A549 (cell line): ENCODE data around the gene SCN4B. TPM values are rescaled to one million over a fixed set of nuclear protein-coding genes. Genes with fewer than 3 reads are reported as not detected.
"Not testable (repeated sequence)": the region's sequence is repeated elsewhere in the genome, so short reads cannot be mapped to it uniquely, and the experiment has no call there.

Experiments
- ATAC-seq, 2 experiments: fragments of 200-7000 bp in 1 of 2; fragments of >200 bp in 1 of 2; cut with Nextera tagmentation in 1 of 2; cut with Tn5 transposase in 1 of 2; 3 replicates each; pipeline versions ENCODE4 v1.8.0 to v1.9.1; 2018 to 2020; ENCODE audit warnings: mild to moderate bottlenecking in 1 of 2, moderate library complexity in 1 of 2
- CTCF ChIA-PET: fragments of 300-600 bp; sonication (Branson Sonifier 250); formaldehyde crosslinking; extraction: SDS; loops from one replicate; lab custom pipeline; 2021; ENCODE audit warnings: antibody characterized with exemption, inconsistent platforms; lab: Yijun Ruan, JAX
- POLR2A ChIA-PET: fragments of 350-600 bp; formaldehyde crosslinking; extraction: SDS; loops from one replicate; lab custom pipeline; 2021; ENCODE audit warnings: antibody characterized with exemption, inconsistent platforms; lab: Yijun Ruan, JAX
- DNase-seq, 2 experiments: peaks; one replicate each; pipeline versions ENCODE4 v3.0.0 to v3.0.0-alpha.2; 2011 to 2016; ENCODE audit warnings: low read depth in 1 of 2, low spot score in 1 of 2
- FAIRE-seq: peaks from 2 replicates; lab custom pipeline; 2011; peaks lifted over from hg19 to GRCh38; lab: Jason Lieb, UNC
- H3K27ac ChIP-seq, 2 experiments: fragments of >200 bp; sonication (Bioruptor Twin); formaldehyde crosslinking; 3 replicates each; pipeline ENCODE4 v1.5.1; 2016 to 2017
- H3K4me1 ChIP-seq: fragments of >200 bp; sonication (Bioruptor Twin); formaldehyde crosslinking; 3 replicates; pipeline ENCODE4 v1.6.1; 2016
- H3K4me2 ChIP-seq: fragments of >200 bp; sonication (Bioruptor Twin); formaldehyde crosslinking; 3 replicates; pipeline ENCODE4 v1.6.1; 2016
- H3K4me3 ChIP-seq: fragments of >200 bp; sonication (Bioruptor Twin); formaldehyde crosslinking; 3 replicates; pipeline ENCODE4 v1.5.1; 2016
- H3K9me3 ChIP-seq: fragments of >200 bp; sonication (Bioruptor Twin); formaldehyde crosslinking; 3 replicates; pipeline ENCODE4 v1.6.1; 2016
- EHF ChIP-seq: fragments of 250-450 bp; sonication (Bioruptor Pico); IDR thresholded peaks from 2 replicates; pipeline ENCODE4 v1.5.0; 2020; ENCODE audit warnings: mild to moderate bottlenecking
- EHMT2 ChIP-seq: fragments of 200-600 bp; sonication (generic); IDR thresholded peaks from 2 replicates; pipeline ENCODE4 v1.6.1; 2016; ENCODE audit warnings: antibody characterized with exemption, low read depth, mild to moderate bottlenecking, moderate library complexity
- HEYL ChIP-seq: fragments of 250-450 bp; sonication (Bioruptor Pico); IDR thresholded peaks from 2 replicates; pipeline ENCODE4 v1.8.0; 2021; ENCODE audit warnings: mild to moderate bottlenecking, moderate library complexity
- HOXA7 ChIP-seq: fragments of 250-450 bp; sonication (Bioruptor Pico); IDR thresholded peaks from 2 replicates; pipeline ENCODE4 v1.5.0; 2020; ENCODE audit warnings: mild to moderate bottlenecking, moderate library complexity
- JUN ChIP-seq, 2 experiments: fragments of >200 bp; sonication (Bioruptor Twin); formaldehyde crosslinking; IDR thresholded peaks; 2 replicates in 1 of 2; 3 replicates in 1 of 2; pipeline ENCODE4 v1.6.1; 2016 to 2017
- KDM1A ChIP-seq: fragments of 200-600 bp; sonication (generic); IDR thresholded peaks from 2 replicates; pipeline ENCODE4 v1.6.1; 2016; ENCODE audit warnings: low read depth, mild to moderate bottlenecking
- MAZ ChIP-seq: fragments of 150-350 bp; IDR thresholded peaks from 2 replicates; pipeline ENCODE4 v1.6.1; 2014; ENCODE audit warnings: antibody characterized with exemption, low read depth, low read length, borderline replicate concordance
- POLR2A ChIP-seq: IDR thresholded peaks from 2 replicates; pipeline ENCODE4 v1.6.1; 2012; ENCODE audit warnings: mild to moderate bottlenecking, low read length
- RAD21 ChIP-seq, 2 experiments: fragments of >200 bp in 1 of 2; sonication (Bioruptor Twin) in 1 of 2; formaldehyde crosslinking in 1 of 2; IDR thresholded peaks in 1 of 2; conservative IDR thresholded peaks in 1 of 2; 2 replicates in 1 of 2; 3 replicates in 1 of 2; pipeline ENCODE4 v1.6.1; 2012 to 2018; ENCODE audit warnings: inconsistent platforms in 1 of 2
- SMC3 ChIP-seq: fragments of >200 bp; sonication (Bioruptor Twin); formaldehyde crosslinking; IDR thresholded peaks from 3 replicates; pipeline ENCODE4 v1.6.1; 2018; ENCODE audit warnings: inconsistent platforms
- SREBF2 ChIP-seq: fragments of 450-650 bp; IDR thresholded peaks from 2 replicates; pipeline ENCODE4 v1.6.1; 2014; ENCODE audit warnings: mild to moderate bottlenecking, moderate library complexity
- ZSCAN20 ChIP-seq: fragments of 250-450 bp; sonication (Bioruptor Pico); IDR thresholded peaks from 2 replicates; pipeline ENCODE4 v1.8.0; 2022; ENCODE audit warnings: mild to moderate bottlenecking, moderate library complexity
- WGBS: methylation state at CpG from one replicate; pipeline ENCODE4 v1.1.6; 2017; ENCODE audit errors: missing lambda C conversion rate; 5-methylcytosine and 5-hydroxymethylcytosine counted together
- polyA plus RNA-seq, 4 experiments: library from polyadenylated mRNA; depleted of rRNA in 3 of 4; stranded (reverse); fragments of >200 nt; fragmentation: RNase III in 1 of 4; extraction: RNeasy Plus Mini Kit Qiagen cat#74134 plus additional on column Dnase treatment in 1 of 4; gene quantifications; 2 replicates in 3 of 4; 3 replicates in 1 of 4; pipeline ENCODE4 v1.2.3, GENCODE V29; 2011 to 2017
- TF ChIP-seq, protein P1 (sequence below): fragments of 250-450 bp; sonication (Bioruptor Pico); IDR thresholded peaks from 2 replicates; pipeline ENCODE4 v1.5.0; 2021; ENCODE audit warnings: mild to moderate bottlenecking, moderate library complexity, borderline replicate concordance
- TF ChIP-seq, protein P2 (sequence below): fragments of >200 bp; sonication (Bioruptor Twin); formaldehyde crosslinking; IDR thresholded peaks from 3 replicates; pipeline ENCODE4 v1.6.1; 2016
- TF ChIP-seq, protein P3 (sequence below): fragments of 450-650 bp; IDR thresholded peaks from 2 replicates; pipeline ENCODE4 v1.6.1; 2014; ENCODE audit warnings: antibody characterized with exemption
- TF ChIP-seq, protein P4 (sequence below): fragments of 200-600 bp; sonication (generic); IDR thresholded peaks from 2 replicates; pipeline ENCODE4 v1.6.1; 2016; ENCODE audit warnings: antibody characterized with exemption, mild to moderate bottlenecking, moderate library complexity
- TF ChIP-seq, protein P5 (sequence below): IDR thresholded peaks from 2 replicates; pipeline ENCODE4 v1.6.1; 2012
- TF ChIP-seq, protein P6 (sequence below): fragments of 250-450 bp; sonication (Bioruptor Pico); IDR thresholded peaks from 2 replicates; pipeline ENCODE4 v1.5.0; 2020; ENCODE audit warnings: low read depth, mild to moderate bottlenecking, moderate library complexity

SCN4B gene
- polyA plus RNA-seq, 2 of the 4 experiments (the other 2 are of a cell fraction): 0.12 TPM; not detected in 1

DNA sequence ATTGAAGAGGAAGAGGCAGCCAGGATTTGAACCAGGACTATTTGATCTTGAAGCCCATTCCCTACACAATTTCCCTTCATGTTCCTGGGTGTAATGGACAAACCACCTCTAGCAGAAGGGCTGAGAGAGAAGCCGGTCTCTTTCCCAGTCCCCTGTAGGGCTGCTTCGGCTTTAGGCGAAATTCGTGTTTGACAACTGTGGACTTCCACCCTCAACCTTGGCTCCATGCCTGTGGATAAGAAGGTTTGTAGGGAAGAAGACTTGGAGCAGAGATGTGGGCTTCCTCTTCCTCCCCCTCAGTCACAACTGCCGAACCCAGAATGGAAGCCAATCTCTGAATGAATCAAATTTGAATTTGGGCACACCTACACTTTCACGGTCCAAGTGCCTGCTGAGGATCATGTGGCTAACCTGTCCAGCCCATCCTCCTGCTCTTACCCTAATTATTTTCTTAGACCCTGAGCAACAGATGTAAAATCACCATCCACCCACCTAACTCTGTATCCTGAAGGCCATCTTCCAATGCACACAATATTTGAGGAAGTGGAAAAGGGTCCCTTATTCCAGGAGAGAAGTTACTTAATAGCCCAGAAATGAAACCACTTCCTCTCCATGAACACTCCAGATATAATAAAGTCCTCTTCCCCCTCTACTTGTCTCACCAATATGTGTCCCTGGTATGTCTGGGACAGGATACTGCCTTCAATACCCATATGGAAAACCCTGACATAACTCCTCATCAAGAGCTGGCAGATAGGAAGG, 33.9 kb upstream of the SCN4B start:
- Histone ChIP-seq H3K4me2 (no peak overlapping the region), H3K27ac (no peak overlapping the region), H3K4me1 (no peaks in the 10 kb centered on the region), H3K4me3 (no peak overlapping the region), H3K9me3 (no peaks in the 10 kb centered on the region)
- 67% methylated on average over 6 of the region's 6 CpGs for WGBS
- ATAC-seq (no peak), DNase-seq (no peak), FAIRE-seq (no peak)
- POLR2A ChIA-PET: no interaction called here
- CTCF ChIA-PET: interaction anchor here (1.8 to 3.2 kb wide), 2 partner anchors 12 to 15 kb away, joined by 10 to 11 read pairs; no protein-coding TSS in a partner anchor
- TF ChIP-seq EHF (CRISPR knock-in tag): no peak
- no peak for TF ChIP-seq POLR2A
- TF ChIP-seq, protein P1, sequence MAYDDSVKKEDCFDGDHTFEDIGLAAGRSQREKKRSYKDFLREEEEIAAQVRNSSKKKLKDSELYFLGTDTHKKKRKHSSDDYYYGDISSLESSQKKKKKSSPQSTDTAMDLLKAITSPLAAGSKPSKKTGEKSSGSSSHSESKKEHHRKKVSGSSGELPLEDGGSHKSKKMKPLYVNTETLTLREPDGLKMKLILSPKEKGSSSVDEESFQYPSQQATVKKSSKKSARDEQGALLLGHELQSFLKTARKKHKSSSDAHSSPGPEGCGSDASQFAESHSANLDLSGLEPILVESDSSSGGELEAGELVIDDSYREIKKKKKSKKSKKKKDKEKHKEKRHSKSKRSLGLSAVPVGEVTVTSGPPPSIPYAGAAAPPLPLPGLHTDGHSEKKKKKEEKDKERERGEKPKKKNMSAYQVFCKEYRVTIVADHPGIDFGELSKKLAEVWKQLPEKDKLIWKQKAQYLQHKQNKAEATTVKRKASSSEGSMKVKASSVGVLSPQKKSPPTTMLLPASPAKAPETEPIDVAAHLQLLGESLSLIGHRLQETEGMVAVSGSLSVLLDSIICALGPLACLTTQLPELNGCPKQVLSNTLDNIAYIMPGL (CRISPR knock-in tag): no peak
- TF ChIP-seq, protein P2, sequence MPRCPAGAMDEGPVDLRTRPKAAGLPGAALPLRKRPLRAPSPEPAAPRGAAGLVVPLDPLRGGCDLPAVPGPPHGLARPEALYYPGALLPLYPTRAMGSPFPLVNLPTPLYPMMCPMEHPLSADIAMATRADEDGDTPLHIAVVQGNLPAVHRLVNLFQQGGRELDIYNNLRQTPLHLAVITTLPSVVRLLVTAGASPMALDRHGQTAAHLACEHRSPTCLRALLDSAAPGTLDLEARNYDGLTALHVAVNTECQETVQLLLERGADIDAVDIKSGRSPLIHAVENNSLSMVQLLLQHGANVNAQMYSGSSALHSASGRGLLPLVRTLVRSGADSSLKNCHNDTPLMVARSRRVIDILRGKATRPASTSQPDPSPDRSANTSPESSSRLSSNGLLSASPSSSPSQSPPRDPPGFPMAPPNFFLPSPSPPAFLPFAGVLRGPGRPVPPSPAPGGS: no peak
- TF ChIP-seq KDM1A: no peak
- TF ChIP-seq SMC3: no peak
- TF ChIP-seq RAD21 (conservative IDR thresholded peaks at IDR 0.05 in 1 of 2, IDR thresholded peaks at IDR 0.05 in 1 of 2): no peak
- TF ChIP-seq JUN (IDR thresholded peaks at IDR 0.05): no peak
- TF ChIP-seq, protein P3, sequence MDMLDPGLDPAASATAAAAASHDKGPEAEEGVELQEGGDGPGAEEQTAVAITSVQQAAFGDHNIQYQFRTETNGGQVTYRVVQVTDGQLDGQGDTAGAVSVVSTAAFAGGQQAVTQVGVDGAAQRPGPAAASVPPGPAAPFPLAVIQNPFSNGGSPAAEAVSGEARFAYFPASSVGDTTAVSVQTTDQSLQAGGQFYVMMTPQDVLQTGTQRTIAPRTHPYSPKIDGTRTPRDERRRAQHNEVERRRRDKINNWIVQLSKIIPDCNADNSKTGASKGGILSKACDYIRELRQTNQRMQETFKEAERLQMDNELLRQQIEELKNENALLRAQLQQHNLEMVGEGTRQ: no peak
- TF ChIP-seq, protein P4, sequence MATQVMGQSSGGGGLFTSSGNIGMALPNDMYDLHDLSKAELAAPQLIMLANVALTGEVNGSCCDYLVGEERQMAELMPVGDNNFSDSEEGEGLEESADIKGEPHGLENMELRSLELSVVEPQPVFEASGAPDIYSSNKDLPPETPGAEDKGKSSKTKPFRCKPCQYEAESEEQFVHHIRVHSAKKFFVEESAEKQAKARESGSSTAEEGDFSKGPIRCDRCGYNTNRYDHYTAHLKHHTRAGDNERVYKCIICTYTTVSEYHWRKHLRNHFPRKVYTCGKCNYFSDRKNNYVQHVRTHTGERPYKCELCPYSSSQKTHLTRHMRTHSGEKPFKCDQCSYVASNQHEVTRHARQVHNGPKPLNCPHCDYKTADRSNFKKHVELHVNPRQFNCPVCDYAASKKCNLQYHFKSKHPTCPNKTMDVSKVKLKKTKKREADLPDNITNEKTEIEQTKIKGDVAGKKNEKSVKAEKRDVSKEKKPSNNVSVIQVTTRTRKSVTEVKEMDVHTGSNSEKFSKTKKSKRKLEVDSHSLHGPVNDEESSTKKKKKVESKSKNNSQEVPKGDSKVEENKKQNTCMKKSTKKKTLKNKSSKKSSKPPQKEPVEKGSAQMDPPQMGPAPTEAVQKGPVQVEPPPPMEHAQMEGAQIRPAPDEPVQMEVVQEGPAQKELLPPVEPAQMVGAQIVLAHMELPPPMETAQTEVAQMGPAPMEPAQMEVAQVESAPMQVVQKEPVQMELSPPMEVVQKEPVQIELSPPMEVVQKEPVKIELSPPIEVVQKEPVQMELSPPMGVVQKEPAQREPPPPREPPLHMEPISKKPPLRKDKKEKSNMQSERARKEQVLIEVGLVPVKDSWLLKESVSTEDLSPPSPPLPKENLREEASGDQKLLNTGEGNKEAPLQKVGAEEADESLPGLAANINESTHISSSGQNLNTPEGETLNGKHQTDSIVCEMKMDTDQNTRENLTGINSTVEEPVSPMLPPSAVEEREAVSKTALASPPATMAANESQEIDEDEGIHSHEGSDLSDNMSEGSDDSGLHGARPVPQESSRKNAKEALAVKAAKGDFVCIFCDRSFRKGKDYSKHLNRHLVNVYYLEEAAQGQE: no peak
- no peak for TF ChIP-seq ZSCAN20 (CRISPR knock-in tag)
- TF ChIP-seq HOXA7: no peak
- TF ChIP-seq SREBF2: no peak
- no peak for TF ChIP-seq EHMT2

DNA sequence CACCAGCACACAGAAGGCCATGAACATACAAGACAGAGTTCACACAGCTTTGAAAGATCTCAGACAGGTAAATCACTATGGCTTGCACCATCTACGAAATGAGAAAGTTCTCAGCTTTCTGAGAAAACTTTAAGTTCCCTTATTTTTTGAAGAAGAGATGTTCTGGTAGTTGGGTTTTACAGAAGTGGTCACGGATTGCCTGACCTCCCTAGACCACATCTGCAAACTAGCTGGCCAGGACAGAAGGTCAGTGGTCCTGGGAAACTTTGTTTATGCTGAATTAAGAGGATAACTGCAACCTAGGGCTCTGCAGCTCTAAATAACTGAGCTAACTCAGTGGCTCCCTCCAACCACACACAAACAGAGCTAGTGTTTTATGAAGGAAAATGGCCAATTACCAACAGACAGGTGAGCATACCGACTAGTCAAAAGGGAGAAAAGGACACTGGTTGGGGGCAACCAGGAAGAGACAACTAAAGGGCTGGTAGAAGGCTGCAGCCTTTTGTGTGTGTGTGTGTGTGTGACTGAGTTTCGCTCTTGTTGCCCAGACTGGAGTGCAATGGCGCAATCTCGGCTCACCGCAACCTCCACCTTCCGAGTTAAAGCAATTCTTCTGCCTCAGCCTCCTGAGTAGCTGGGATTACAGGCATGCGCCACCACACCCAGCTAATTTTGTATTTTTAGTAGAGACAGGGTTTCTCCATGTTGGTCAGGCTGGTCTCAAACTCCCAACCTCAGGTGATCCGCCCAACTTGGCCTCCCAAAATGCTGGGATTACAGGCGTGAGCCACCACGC, 32.4 kb upstream of the SCN4B start:
- no peak for DNase-seq
- Histone ChIP-seq H3K9me3 (no peaks in the 10 kb centered on the region), H3K4me1 (peaks cover 4% of the 10 kb centered on the region; the same call in 1 of the 3 replicates), H3K27ac (no peak overlapping the region), H3K4me3 (no peak overlapping the region), H3K4me2 (no peak overlapping the region)
- no peak for FAIRE-seq
- ATAC-seq: no peak
- WGBS: 61% methylated on average over 11 of the region's 12 CpGs
- ChIA-PET CTCF (interaction anchor here (0.9 to 1.8 kb wide), 3 partner anchors 10 to 14 kb away, joined by 3 to 10 read pairs (median 9); no protein-coding TSS in a partner anchor), POLR2A (no interaction called here)
- TF ChIP-seq HEYL (CRISPR knock-in tag): no peak
- TF ChIP-seq, protein P5, sequence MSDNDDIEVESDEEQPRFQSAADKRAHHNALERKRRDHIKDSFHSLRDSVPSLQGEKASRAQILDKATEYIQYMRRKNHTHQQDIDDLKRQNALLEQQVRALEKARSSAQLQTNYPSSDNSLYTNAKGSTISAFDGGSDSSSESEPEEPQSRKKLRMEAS: no peak
- no peak for TF ChIP-seq MAZ
- TF ChIP-seq, protein P6, sequence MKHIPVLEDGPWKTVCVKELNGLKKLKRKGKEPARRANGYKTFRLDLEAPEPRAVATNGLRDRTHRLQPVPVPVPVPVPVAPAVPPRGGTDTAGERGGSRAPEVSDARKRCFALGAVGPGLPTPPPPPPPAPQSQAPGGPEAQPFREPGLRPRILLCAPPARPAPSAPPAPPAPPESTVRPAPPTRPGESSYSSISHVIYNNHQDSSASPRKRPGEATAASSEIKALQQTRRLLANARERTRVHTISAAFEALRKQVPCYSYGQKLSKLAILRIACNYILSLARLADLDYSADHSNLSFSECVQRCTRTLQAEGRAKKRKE (CRISPR knock-in tag): no peak

DNA sequence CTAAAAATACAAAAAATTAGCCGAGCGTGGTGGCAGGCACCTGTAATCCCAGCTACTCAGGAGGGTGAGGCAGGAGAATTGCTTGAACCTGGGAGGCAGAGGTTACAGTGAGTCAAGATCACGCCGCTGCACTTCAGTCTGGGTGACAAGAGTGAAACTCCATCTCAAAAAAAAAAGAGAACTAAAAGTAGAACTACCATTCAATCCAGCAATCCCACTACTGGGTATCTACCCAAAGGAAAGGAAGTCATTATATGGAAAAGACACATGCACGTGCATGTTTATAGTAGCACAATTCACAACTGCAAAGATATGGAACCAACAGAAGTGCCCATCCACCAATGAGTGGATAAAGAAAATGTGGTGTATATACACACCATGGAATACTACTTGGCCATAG, 31.1 kb upstream of the SCN4B start:
- H3K27ac ChIP-seq, H3K4me2 ChIP-seq, POLR2A ChIA-PET, ATAC-seq, FAIRE-seq, H3K9me3 ChIP-seq, CTCF ChIA-PET, H3K4me1 ChIP-seq, DNase-seq, H3K4me3 ChIP-seq: not testable (repeated sequence)
- WGBS: 61% methylated on average over 5 of the region's 5 CpGs
